K562 (cell line): ENCODE data around the gene PITPNB. TPM values are rescaled to one million over a fixed set of nuclear protein-coding genes. Genes with fewer than 3 reads are reported as not detected.
A peak's percentile ranks its signal among the peaks of the same experiment; 100 is the strongest.

Experiments
- ATAC-seq: fragments of 200-7000 bp; cut with Tn5 transposase; 3 replicates; pipeline ENCODE4 v1.9.1; 2020; ENCODE audit warnings: moderate library complexity
- BruUV-seq: library from RNA; stranded (reverse); fragments of 400-500 nt; replicated peaks from 2 replicates; lab custom pipeline; 2021; lab: Mats Ljungman, UMichigan
- CTCF ChIA-PET: fragments of 300-600 bp; formaldehyde crosslinking; extraction: SDS; loops from one replicate; lab custom pipeline; 2021; ENCODE audit warnings: low intra/inter-chr PET ratio; lab: Yijun Ruan, JAX
- POLR2A ChIA-PET: fragments of 300-600, 350-650 bp; sonication (Branson Sonifier 250); formaldehyde crosslinking; extraction: SDS; loops from one replicate; lab custom pipeline; 2021; ENCODE audit warnings: antibody characterized with exemption, inconsistent platforms; lab: Yijun Ruan, JAX
- DNase-seq, 4 experiments: peaks; one replicate each; pipeline versions ENCODE4 v3.0.0 to v3.0.0-alpha.2; 2011 to 2018; ENCODE audit warnings: low spot score in 3 of 4, mixed read lengths in 3 of 4; ENCODE audit errors: extremely low read depth in 1 of 4
- FAIRE-seq: peaks from 2 replicates; lab custom pipeline; 2011; peaks lifted over from hg19 to GRCh38; lab: Jason Lieb, UNC
- H2AFZ ChIP-seq: 2 replicates; pipeline ENCODE4 v1.6.0; 2011; ENCODE audit warnings: low read depth, low read length, control low read depth, inconsistent platforms
- H3K27ac ChIP-seq: fragments of 200-600 bp; 3 replicates; pipeline ENCODE4 v1.8.0; 2011; ENCODE audit warnings: low read depth, mild to moderate bottlenecking, control low read depth, inconsistent platforms, low read length, moderate library complexity, mixed read lengths; ENCODE audit errors: extremely low read depth
- H3K27me3 ChIP-seq, 2 experiments: fragments of 300-600 bp in 1 of 2; 2 replicates in 1 of 2; 3 replicates in 1 of 2; pipeline versions ENCODE4 v1.6.0 to v1.8.0; 2011; ENCODE audit warnings: inconsistent platforms in 2 of 2, low read length in 2 of 2, mild to moderate bottlenecking in 1 of 2, mixed read lengths in 1 of 2, moderate library complexity in 1 of 2; ENCODE audit not compliant: control insufficient read depth in 2 of 2, insufficient read depth in 2 of 2
- H3K36me3 ChIP-seq: fragments of 300-600 bp; 3 replicates; pipeline ENCODE4 v1.8.0; 2011; ENCODE audit warnings: mild to moderate bottlenecking, low read length, inconsistent platforms; ENCODE audit not compliant: control insufficient read depth, insufficient read depth
- H3K4me1 ChIP-seq, 2 experiments: fragments of 200-600 bp in 1 of 2; replicated peaks in 1 of 2; 2 replicates in 1 of 2; 3 replicates in 1 of 2; pipeline versions ENCODE4 v1.5.1 to v1.8.0; 2011; ENCODE audit warnings: inconsistent platforms in 2 of 2, low read length in 2 of 2, mild to moderate bottlenecking in 1 of 2, mixed read lengths in 1 of 2, moderate library complexity in 1 of 2; ENCODE audit not compliant: control insufficient read depth in 2 of 2, insufficient read depth in 2 of 2
- H3K4me2 ChIP-seq: 2 replicates; pipeline ENCODE4 v1.6.1; 2011; ENCODE audit warnings: low read length, control low read depth, inconsistent platforms, mixed read lengths; ENCODE audit not compliant: insufficient read depth
- H3K4me3 ChIP-seq: fragments of 200-600 bp; sonication (generic), shearing (Covaris generic); 2 replicates; pipeline ENCODE4 v1.5.1; 2016; ENCODE audit warnings: control low read depth, inconsistent platforms
- H3K79me2 ChIP-seq: fragments of 200-600 bp; 3 replicates; pipeline ENCODE4 v1.8.0; 2011; ENCODE audit warnings: low read length, inconsistent platforms; ENCODE audit not compliant: control insufficient read depth, insufficient read depth
- H3K9ac ChIP-seq, 2 experiments: 2 replicates each; pipeline versions ENCODE4 v1.6.0 to v1.6.1; 2011; ENCODE audit warnings: low read depth in 2 of 2, low read length in 2 of 2, control low read depth in 1 of 2, inconsistent platforms in 1 of 2, mild to moderate bottlenecking in 1 of 2, mixed read lengths in 1 of 2; ENCODE audit not compliant: insufficient read depth in 1 of 2
- H3K9me1 ChIP-seq: one replicate; pipeline ENCODE4 v1.6.0; 2011; ENCODE audit warnings: inconsistent platforms, mild to moderate bottlenecking, low read length, moderate library complexity; ENCODE audit not compliant: control insufficient read depth, insufficient read depth
- H3K9me3 ChIP-seq: replicated peaks from 2 replicates; pipeline ENCODE4 v1.5.1; 2011; ENCODE audit warnings: low read depth, low read length, inconsistent platforms; ENCODE audit not compliant: control insufficient read depth, insufficient read depth
- H4K20me1 ChIP-seq: replicated peaks from 2 replicates; pipeline ENCODE4 v1.6.1; 2011; ENCODE audit warnings: low read length, inconsistent platforms, mixed read lengths; ENCODE audit not compliant: control insufficient read depth, insufficient read depth
- GTF2F1 ChIP-seq: IDR thresholded peaks from 2 replicates; pipeline ENCODE4 v1.6.1; 2011; ENCODE audit warnings: low read depth, low read length, improper control_type of control experiment
- NFIC ChIP-seq: fragments of 450-650 bp; IDR thresholded peaks from 2 replicates; pipeline ENCODE4 v1.6.1; 2017; ENCODE audit warnings: mild to moderate bottlenecking, inconsistent platforms
- PHB ChIP-seq: fragments of 250-450 bp; sonication (Bioruptor Pico); IDR thresholded peaks from 2 replicates; pipeline ENCODE4 v1.5.0; 2021
- PTRF ChIP-seq: fragments of 450-650 bp; IDR thresholded peaks from 2 replicates; pipeline ENCODE4 v1.6.1; 2016; ENCODE audit warnings: mild to moderate bottlenecking, missing genetic modification characterization, missing compliant biosample characterization
- RFX1 ChIP-seq: fragments of 450-650 bp; IDR thresholded peaks from 2 replicates; pipeline ENCODE4 v1.6.1; 2016; ENCODE audit warnings: mild to moderate bottlenecking, moderate library complexity
- RFX7 ChIP-seq: fragments of 250-450 bp; sonication (Bioruptor Pico); IDR thresholded peaks from 2 replicates; pipeline ENCODE4 v1.5.1; 2021; ENCODE audit warnings: mild to moderate bottlenecking
- SMAD2 ChIP-seq: fragments of 150-350 bp; IDR thresholded peaks from 2 replicates; pipeline ENCODE4 v1.6.1; 2014; ENCODE audit warnings: low read depth, mild to moderate bottlenecking, low read length
- ZKSCAN3 ChIP-seq: fragments of 250-450 bp; sonication (Bioruptor Pico); IDR thresholded peaks from 2 replicates; pipeline ENCODE4 v1.4.0; 2020
- ZNF134 ChIP-seq: fragments of 250-450 bp; sonication (Bioruptor Pico); conservative IDR thresholded peaks from 2 replicates; pipeline ENCODE4 v1.4.0; 2020
- ZNF143 ChIP-seq: sonication (generic); formaldehyde crosslinking; IDR thresholded peaks from 2 replicates; pipeline ENCODE4 v1.9.0; 2022; ENCODE audit warnings: mild to moderate bottlenecking, missing genetic modification reagents
- ZNF23 ChIP-seq: fragments of 250-450 bp; sonication (Bioruptor Pico); IDR thresholded peaks from 2 replicates; pipeline ENCODE4 v1.4.0; 2020; ENCODE audit warnings: mild to moderate bottlenecking
- WGBS: fragments of 100-300 bp; shearing (Covaris generic); methylation state at CpG from one replicate; pipeline ENCODE4 v1.1.6; 2016; ENCODE audit warnings: low coverage, mixed read lengths; ENCODE audit not compliant: insufficient coverage; ENCODE audit errors: missing lambda C conversion rate; 5-methylcytosine and 5-hydroxymethylcytosine counted together
- in situ Hi-C: fragments of 300-500 bp; cut with MboI; formaldehyde crosslinking; loops from 4 replicates; pipeline ENCODE4 v1.15.0; 2018; ENCODE audit warnings: inconsistent platforms, mixed read lengths
- intact Hi-C: fragments of 100-400 bp; cut with micrococcal nuclease; formaldehyde crosslinking; loops from 2 replicates; pipeline ENCODE4 v1.14.2; 2022
- polyA plus RNA-seq, 8 experiments: library from polyadenylated mRNA; depleted of rRNA in 4 of 8; stranded (reverse) in 5 of 8; unstranded in 3 of 8; fragments of >200 nt; fragmentation: Nextera tagmentation in 2 of 8; fragmentation: Illumina TruSeq in 1 of 8; extraction: Ambion mirVana in 2 of 8; extraction: Trizol in 1 of 8; gene quantifications; 2 replicates each; pipeline versions ENCODE4 v1.2.1 to v1.2.3, GENCODE V29; 2011 to 2014; ENCODE audit warnings: inconsistent platforms in 1 of 8, missing spikeins in 1 of 8
- total RNA-seq, 7 experiments: library from RNA; depleted of rRNA in 6 of 7; stranded (reverse); fragments of >200 nt in 6 of 7; fragmentation: Illumina TruSeq in 2 of 7; extraction: Trizol in 2 of 7; gene quantifications; 2 replicates each; pipeline versions ENCODE4 v1.2.1 to v1.2.3, GENCODE V29; 2011 to 2021; ENCODE audit warnings: low replicate concordance in 1 of 7
- TF ChIP-seq, protein P1 (sequence below): fragments of 200-800 bp; sonication (Bioruptor generic); IDR thresholded peaks from 2 replicates; pipeline ENCODE4 v1.6.1; 2017; ENCODE audit warnings: missing genetic modification characterization, missing compliant biosample characterization
- TF ChIP-seq, protein P2 (sequence below): conservative IDR thresholded peaks from 2 replicates; pipeline ENCODE4 v1.6.1; 2011; ENCODE audit warnings: low read depth, mild to moderate bottlenecking, low read length; ENCODE audit not compliant: control insufficient read depth
- TF ChIP-seq, protein P3 (sequence below): sonication (generic); formaldehyde crosslinking; IDR thresholded peaks from 2 replicates; pipeline ENCODE4 v1.8.1; 2023; ENCODE audit warnings: mild to moderate bottlenecking, missing genetic modification reagents
- TF ChIP-seq, protein P4 (sequence below), 2 experiments: fragments of 450-650 bp in 1 of 2; sonication (generic) in 1 of 2; formaldehyde crosslinking in 1 of 2; IDR thresholded peaks in 1 of 2; conservative IDR thresholded peaks in 1 of 2; 2 replicates each; pipeline versions ENCODE4 v1.6.1 to v1.8.1; 2016 to 2023; ENCODE audit warnings: mild to moderate bottlenecking in 2 of 2, moderate library complexity in 2 of 2, inconsistent platforms in 1 of 2, missing genetic modification reagents in 1 of 2
- TF ChIP-seq, protein P5 (sequence below): IDR thresholded peaks from 2 replicates; pipeline ENCODE4 v1.6.1; 2011; ENCODE audit not compliant: insufficient read length; ENCODE audit errors: extremely low read depth

The PITPNB gene
- total and polyA plus RNA-seq, 9 of the 15 experiments (the other 6 are each of a cell fraction or from before 2014, with no cell fraction given) = 13.1 to 52.4 (median 34.7) TPM

DNA sequence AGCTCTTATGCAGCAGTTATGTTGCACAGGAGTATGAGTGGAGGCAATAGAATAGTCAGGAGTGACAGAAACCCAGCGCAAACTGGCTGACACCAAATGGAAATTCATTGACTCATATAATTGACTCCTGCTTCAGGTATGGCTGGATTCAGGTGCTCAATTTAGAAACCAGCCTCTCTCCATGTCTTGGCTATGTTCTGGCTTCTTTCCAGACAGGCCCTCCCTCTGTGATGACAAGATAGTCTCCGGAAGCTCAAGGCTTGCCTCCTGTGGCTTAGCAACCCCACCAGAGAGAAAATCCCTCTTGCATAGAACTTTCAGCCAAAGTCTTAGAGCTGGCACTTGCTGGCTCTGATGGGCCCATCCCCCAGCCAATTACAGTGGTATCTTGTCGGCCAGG, 89.4 kb downstream of the PITPNB start:
- CTCF ChIA-PET = no interaction called here
- peak; percentile 40; the same call in 1 of the 3 replicates for ATAC-seq
- TF ChIP-seq, protein P1, sequence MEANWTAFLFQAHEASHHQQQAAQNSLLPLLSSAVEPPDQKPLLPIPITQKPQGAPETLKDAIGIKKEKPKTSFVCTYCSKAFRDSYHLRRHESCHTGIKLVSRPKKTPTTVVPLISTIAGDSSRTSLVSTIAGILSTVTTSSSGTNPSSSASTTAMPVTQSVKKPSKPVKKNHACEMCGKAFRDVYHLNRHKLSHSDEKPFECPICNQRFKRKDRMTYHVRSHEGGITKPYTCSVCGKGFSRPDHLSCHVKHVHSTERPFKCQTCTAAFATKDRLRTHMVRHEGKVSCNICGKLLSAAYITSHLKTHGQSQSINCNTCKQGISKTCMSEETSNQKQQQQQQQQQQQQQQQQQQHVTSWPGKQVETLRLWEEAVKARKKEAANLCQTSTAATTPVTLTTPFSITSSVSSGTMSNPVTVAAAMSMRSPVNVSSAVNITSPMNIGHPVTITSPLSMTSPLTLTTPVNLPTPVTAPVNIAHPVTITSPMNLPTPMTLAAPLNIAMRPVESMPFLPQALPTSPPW = no peak
- TF ChIP-seq GTF2F1 = no peak
- no peak for TF ChIP-seq ZKSCAN3 (CRISPR knock-in tag)
- TF ChIP-seq PHB (CRISPR knock-in tag) = no peak
- no peak for TF ChIP-seq SMAD2
- TF ChIP-seq RFX1 = peak; percentile 23; the same call in 1 of the 2 replicates
- TF ChIP-seq RFX7 (CRISPR knock-in tag) = no peak
- TF ChIP-seq, protein P2, sequence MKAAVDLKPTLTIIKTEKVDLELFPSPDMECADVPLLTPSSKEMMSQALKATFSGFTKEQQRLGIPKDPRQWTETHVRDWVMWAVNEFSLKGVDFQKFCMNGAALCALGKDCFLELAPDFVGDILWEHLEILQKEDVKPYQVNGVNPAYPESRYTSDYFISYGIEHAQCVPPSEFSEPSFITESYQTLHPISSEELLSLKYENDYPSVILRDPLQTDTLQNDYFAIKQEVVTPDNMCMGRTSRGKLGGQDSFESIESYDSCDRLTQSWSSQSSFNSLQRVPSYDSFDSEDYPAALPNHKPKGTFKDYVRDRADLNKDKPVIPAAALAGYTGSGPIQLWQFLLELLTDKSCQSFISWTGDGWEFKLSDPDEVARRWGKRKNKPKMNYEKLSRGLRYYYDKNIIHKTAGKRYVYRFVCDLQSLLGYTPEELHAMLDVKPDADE = no peak
- no peak for TF ChIP-seq ZNF143 (CRISPR knock-in tag)
- TF ChIP-seq PTRF (tag) = no peak
- peak; percentile 69 for TF ChIP-seq NFIC
- TF ChIP-seq, protein P3, sequence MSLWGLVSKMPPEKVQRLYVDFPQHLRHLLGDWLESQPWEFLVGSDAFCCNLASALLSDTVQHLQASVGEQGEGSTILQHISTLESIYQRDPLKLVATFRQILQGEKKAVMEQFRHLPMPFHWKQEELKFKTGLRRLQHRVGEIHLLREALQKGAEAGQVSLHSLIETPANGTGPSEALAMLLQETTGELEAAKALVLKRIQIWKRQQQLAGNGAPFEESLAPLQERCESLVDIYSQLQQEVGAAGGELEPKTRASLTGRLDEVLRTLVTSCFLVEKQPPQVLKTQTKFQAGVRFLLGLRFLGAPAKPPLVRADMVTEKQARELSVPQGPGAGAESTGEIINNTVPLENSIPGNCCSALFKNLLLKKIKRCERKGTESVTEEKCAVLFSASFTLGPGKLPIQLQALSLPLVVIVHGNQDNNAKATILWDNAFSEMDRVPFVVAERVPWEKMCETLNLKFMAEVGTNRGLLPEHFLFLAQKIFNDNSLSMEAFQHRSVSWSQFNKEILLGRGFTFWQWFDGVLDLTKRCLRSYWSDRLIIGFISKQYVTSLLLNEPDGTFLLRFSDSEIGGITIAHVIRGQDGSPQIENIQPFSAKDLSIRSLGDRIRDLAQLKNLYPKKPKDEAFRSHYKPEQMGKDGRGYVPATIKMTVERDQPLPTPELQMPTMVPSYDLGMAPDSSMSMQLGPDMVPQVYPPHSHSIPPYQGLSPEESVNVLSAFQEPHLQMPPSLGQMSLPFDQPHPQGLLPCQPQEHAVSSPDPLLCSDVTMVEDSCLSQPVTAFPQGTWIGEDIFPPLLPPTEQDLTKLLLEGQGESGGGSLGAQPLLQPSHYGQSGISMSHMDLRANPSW (CRISPR knock-in tag) = no peak
- TF ChIP-seq, protein P4, sequence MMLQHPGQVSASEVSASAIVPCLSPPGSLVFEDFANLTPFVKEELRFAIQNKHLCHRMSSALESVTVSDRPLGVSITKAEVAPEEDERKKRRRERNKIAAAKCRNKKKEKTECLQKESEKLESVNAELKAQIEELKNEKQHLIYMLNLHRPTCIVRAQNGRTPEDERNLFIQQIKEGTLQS (IDR thresholded peaks at IDR 0.05) = no peak
- TF ChIP-seq, protein P4 (CRISPR knock-in tag; conservative IDR thresholded peaks at IDR 0.05) = no peak
- no peak for TF ChIP-seq ZNF23
- TF ChIP-seq ZNF134 (CRISPR knock-in tag) = no peak
- TF ChIP-seq, protein P5, sequence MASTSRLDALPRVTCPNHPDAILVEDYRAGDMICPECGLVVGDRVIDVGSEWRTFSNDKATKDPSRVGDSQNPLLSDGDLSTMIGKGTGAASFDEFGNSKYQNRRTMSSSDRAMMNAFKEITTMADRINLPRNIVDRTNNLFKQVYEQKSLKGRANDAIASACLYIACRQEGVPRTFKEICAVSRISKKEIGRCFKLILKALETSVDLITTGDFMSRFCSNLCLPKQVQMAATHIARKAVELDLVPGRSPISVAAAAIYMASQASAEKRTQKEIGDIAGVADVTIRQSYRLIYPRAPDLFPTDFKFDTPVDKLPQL = no peak

More for the DNA sequence above, 89.4 kb downstream of the PITPNB start:
- 29% methylated on average over 3 of the region's 3 CpGs for WGBS
- intact Hi-C loops = no loop called here
- no peaks in the 10 kb centered on the region for H3K79me2 ChIP-seq
- H3K9me1 ChIP-seq = no peaks in the 10 kb centered on the region
- no peaks in the 10 kb centered on the region for H4K20me1 ChIP-seq
- POLR2A ChIA-PET = interaction anchor here (0.7 to 1.1 kb wide), 2 partner anchors 11 to 56 kb away, joined by 3 read pairs; no protein-coding TSS in a partner anchor
- H3K4me3 ChIP-seq = no peak overlapping the region
- in situ Hi-C loops = no loop called here
- no peak overlapping the region for H3K9ac ChIP-seq
- no TSS peak for BruUV-seq
- H3K36me3 ChIP-seq = no peaks in the 10 kb centered on the region
- H3K9me3 ChIP-seq = no peaks in the 10 kb centered on the region
- no peak overlapping the region for H3K27ac ChIP-seq
- DNase-seq = peak in 1 of 4 experiments; percentile 28
- H3K27me3 ChIP-seq = no peaks in the 10 kb centered on the region; a peak in 1 of 5 replicates
- no peak for FAIRE-seq
- peaks cover 0 to 4% of the 10 kb centered on the region in 2 experiments; a peak in 2 of 5 replicates for H3K4me1 ChIP-seq
- no peak overlapping the region for H2AFZ ChIP-seq
- no peak overlapping the region for H3K4me2 ChIP-seq
